Mesendoderm (in vitro differentiated cells): ENCODE data around the gene DCAF8L1.
"Not testable (repeated sequence)": the region's sequence is repeated elsewhere in the genome, so short reads cannot be mapped to it uniquely, and the experiment has no call there.

Experiments used
- DNase-seq: peaks from one replicate; pipeline ENCODE4 v3.0.0; 2013
- H2AK5ac ChIP-seq: 2 replicates; pipeline ENCODE4 v1.6.1; 2013; ENCODE audit warnings: low read length, inconsistent platforms
- H2BK120ac ChIP-seq: 2 replicates; pipeline ENCODE4 v1.6.1; 2013; ENCODE audit warnings: low read depth, mild to moderate bottlenecking, low read length, moderate library complexity, mixed read lengths
- H2BK15ac ChIP-seq: replicated peaks from 2 replicates; pipeline ENCODE4 v1.6.1; 2013; ENCODE audit warnings: low read depth, mild to moderate bottlenecking, moderate library complexity
- H2BK5ac ChIP-seq: 2 replicates; pipeline ENCODE4 v1.6.1; 2013; ENCODE audit warnings: low read length, inconsistent platforms
- H3K18ac ChIP-seq: 2 replicates; pipeline ENCODE4 v1.6.1; 2013; ENCODE audit warnings: mild to moderate bottlenecking, low read length, mixed read lengths
- H3K23ac ChIP-seq: one replicate; pipeline ENCODE4 v1.6.1; 2013; ENCODE audit warnings: low read length
- H3K27ac ChIP-seq: 2 replicates; pipeline ENCODE4 v1.5.1; 2013; ENCODE audit warnings: low read depth, mild to moderate bottlenecking, inconsistent platforms, low read length, moderate library complexity
- H3K27me3 ChIP-seq: 2 replicates; pipeline ENCODE4 v1.6.1; 2013; ENCODE audit warnings: low read length, control low read depth, mild to moderate bottlenecking, inconsistent platforms; ENCODE audit not compliant: insufficient read depth, poor library complexity
- H3K36me3 ChIP-seq: 2 replicates; pipeline ENCODE4 v1.6.1; 2013; ENCODE audit warnings: low read length, inconsistent platforms; ENCODE audit not compliant: control insufficient read depth, insufficient read depth
- H3K4ac ChIP-seq: one replicate; pipeline ENCODE4 v1.6.1; 2013; ENCODE audit warnings: low read depth, mild to moderate bottlenecking, low read length, moderate library complexity
- H3K4me1 ChIP-seq: 2 replicates; pipeline ENCODE4 v1.6.1; 2013; ENCODE audit warnings: low read depth, low read length, inconsistent platforms; ENCODE audit not compliant: control insufficient read depth
- H3K4me2 ChIP-seq: 2 replicates; pipeline ENCODE4 v1.6.1; 2013; ENCODE audit warnings: low read length
- H3K4me3 ChIP-seq: 2 replicates; pipeline ENCODE4 v1.5.1; 2013; ENCODE audit warnings: mild to moderate bottlenecking, low read length
- H3K56ac ChIP-seq: one replicate; pipeline ENCODE4 v1.6.1; 2013; ENCODE audit warnings: low read length
- H3K79me1 ChIP-seq: 2 replicates; pipeline ENCODE4 v1.6.1; 2013; ENCODE audit warnings: low read length, inconsistent platforms
- H3K79me2 ChIP-seq: 2 replicates; pipeline ENCODE4 v1.6.1; 2013; ENCODE audit warnings: mild to moderate bottlenecking, low read length; ENCODE audit not compliant: control insufficient read depth, insufficient read depth
- H3K9ac ChIP-seq: 2 replicates; pipeline ENCODE4 v1.6.1; 2013; ENCODE audit warnings: low read length, inconsistent platforms
- H4K5ac ChIP-seq: one replicate; pipeline ENCODE4 v1.6.1; 2013; ENCODE audit warnings: low read length
- H4K8ac ChIP-seq: one replicate; pipeline ENCODE4 v1.6.1; 2013; ENCODE audit warnings: low read depth, mild to moderate bottlenecking, control low read depth, low read length, moderate library complexity
- WGBS: extraction: QIAGEN DNeasy Blood & Tissue Kit; methylation state at CpG from one replicate; pipeline ENCODE4 v1.1.7; 2013; ENCODE audit warnings: low lambda C conversion rate, missing lambda C conversion rate; ENCODE audit not compliant: insufficient coverage; ENCODE audit errors: extremely low coverage; 5-methylcytosine and 5-hydroxymethylcytosine counted together

DCAF8L1 gene

DNA sequence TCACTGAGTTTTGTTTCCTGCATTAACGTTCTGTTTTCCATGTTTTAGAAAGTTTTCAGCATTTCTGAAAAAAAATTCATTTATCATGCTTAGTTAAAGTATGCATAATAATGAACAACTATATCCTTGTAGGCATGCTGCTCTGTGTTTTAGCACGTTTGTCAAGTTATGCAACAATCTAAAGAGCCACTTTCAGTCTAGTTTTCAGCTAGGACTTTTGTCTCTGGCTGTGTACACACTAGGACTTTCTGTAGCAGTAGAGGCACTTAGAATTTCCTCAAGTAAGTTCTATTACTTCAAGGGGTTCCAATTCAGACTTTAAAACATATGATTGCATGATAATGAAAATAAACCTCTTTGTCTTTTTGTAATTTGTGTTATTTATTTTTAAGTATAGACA is 12.4 kb downstream of the DCAF8L1 start:
- WGBS = no CpG with 5 or more reads among the region's 2 CpGs
- Histone ChIP-seq H3K4me1 (no peaks in the 10 kb centered on the region), H3K27me3 (no peaks in the 10 kb centered on the region), H2BK15ac (no peak overlapping the region), H3K79me1 (no peaks in the 10 kb centered on the region), H4K5ac (no peak overlapping the region), H3K9ac (no peak overlapping the region), H3K56ac (no peak overlapping the region), H3K4me2 (no peak overlapping the region), H3K23ac (no peak overlapping the region), H4K8ac (no peak overlapping the region), H3K4me3 (no peak overlapping the region), H3K79me2 (no peaks in the 10 kb centered on the region), H3K18ac (no peak overlapping the region), H2AK5ac (no peak overlapping the region), H3K27ac (no peak overlapping the region), H3K36me3 (no peaks in the 10 kb centered on the region), H2BK120ac (no peak overlapping the region), H2BK5ac (no peak overlapping the region), H3K4ac (no peak overlapping the region)
- no peak for DNase-seq

- Histone ChIP-seq H3K27me3 (no peaks in the 10 kb centered on the region), H3K9ac (no peak overlapping the region), H3K36me3 (no peaks in the 10 kb centered on the region), H2AK5ac (no peak overlapping the region), H2BK120ac (no peak overlapping the region), H2BK15ac (no peak overlapping the region), H3K4me3 (no peak overlapping the region), H3K23ac (no peak overlapping the region), H4K5ac (no peak overlapping the region), H3K79me1 (no peaks in the 10 kb centered on the region), H3K27ac (no peak overlapping the region), H3K18ac (no peak overlapping the region), H3K4ac (no peak overlapping the region), H3K4me2 (no peak overlapping the region), H3K56ac (no peak overlapping the region), H2BK5ac (no peak overlapping the region), H4K8ac (no peak overlapping the region), H3K4me1 (no peaks in the 10 kb centered on the region), H3K79me2 (no peaks in the 10 kb centered on the region)
- WGBS = no CpG with 5 or more reads among the region's 2 CpGs
- no peak for DNase-seq
Measured at GRCh38 chrX:27968352-27968751, 12.9 kb downstream of the DCAF8L1 start.

DNA sequence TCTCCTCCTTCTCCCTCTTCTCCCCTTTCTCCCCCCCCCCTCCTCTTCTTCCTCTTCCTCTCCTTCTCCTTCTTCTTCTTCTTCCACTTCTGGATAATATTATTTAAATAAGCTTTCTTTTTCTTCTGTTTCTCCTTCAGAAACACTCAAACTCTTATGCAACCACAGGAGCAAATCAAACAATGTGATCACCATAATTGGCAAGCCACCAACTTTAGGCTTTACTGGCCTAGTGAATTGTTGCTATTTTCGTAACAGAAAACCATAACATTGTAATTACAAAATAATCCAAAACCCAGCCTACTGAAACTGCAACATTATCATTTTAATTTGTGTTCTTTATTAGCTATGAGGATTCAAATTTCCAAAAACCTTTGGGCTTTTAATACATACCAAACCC is 14.3 kb downstream of the DCAF8L1 start:
- H2BK15ac ChIP-seq = no peak overlapping the region
- no peaks in the 10 kb centered on the region for H3K36me3 ChIP-seq
- H3K9ac ChIP-seq = no peak overlapping the region
- DNase-seq = no peak
- no peak overlapping the region for H3K4me3 ChIP-seq
- no peaks in the 10 kb centered on the region for H3K27me3 ChIP-seq
- H2BK120ac ChIP-seq = no peak overlapping the region
- no peak overlapping the region for H4K5ac ChIP-seq
- WGBS = no CpG with 5 or more reads among the region's 1 CpG
- no peak overlapping the region for H3K4ac ChIP-seq
- H3K23ac ChIP-seq = no peak overlapping the region
- no peak overlapping the region for H4K8ac ChIP-seq
- H2AK5ac ChIP-seq = no peak overlapping the region
- H3K27ac ChIP-seq = no peak overlapping the region
- no peaks in the 10 kb centered on the region for H3K79me1 ChIP-seq
- no peak overlapping the region for H2BK5ac ChIP-seq
- H3K4me1 ChIP-seq = no peaks in the 10 kb centered on the region
- H3K18ac ChIP-seq = no peak overlapping the region
- no peak overlapping the region for H3K56ac ChIP-seq
- H3K79me2 ChIP-seq = no peaks in the 10 kb centered on the region
- no peak overlapping the region for H3K4me2 ChIP-seq

DNA sequence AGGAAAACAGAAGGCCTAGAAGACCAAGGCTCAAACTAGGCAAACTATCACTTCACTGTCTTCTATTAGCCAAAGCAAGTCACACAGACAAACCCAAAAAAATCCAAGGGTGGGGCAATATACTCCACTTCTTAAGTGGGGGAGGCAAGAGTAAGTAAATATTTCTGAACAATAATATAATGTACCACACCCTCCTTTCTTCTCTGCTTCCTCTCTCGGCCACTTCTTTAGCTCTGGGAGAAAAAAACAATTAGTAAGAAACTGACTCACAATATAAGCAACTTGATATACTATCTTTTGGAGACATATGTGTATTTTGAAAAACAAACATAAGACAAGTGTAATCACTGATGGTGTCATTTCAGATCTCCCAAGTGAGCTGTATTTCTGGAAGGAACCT is 14.8 kb downstream of the DCAF8L1 start:
- no peak overlapping the region for H3K4ac ChIP-seq
- H3K56ac ChIP-seq = no peak overlapping the region
- no peaks in the 10 kb centered on the region for H3K36me3 ChIP-seq
- no peak overlapping the region for H2AK5ac ChIP-seq
- no peaks in the 10 kb centered on the region for H3K79me1 ChIP-seq
- H3K9ac ChIP-seq = no peak overlapping the region
- H3K4me1 ChIP-seq = no peaks in the 10 kb centered on the region
- no CpG with 5 or more reads among the region's 1 CpG for WGBS
- no peak overlapping the region for H2BK5ac ChIP-seq
- no peak overlapping the region for H2BK120ac ChIP-seq
- no peak overlapping the region for H3K4me2 ChIP-seq
- no peak overlapping the region for H4K5ac ChIP-seq
- no peaks in the 10 kb centered on the region for H3K79me2 ChIP-seq
- no peak overlapping the region for H3K23ac ChIP-seq
- no peaks in the 10 kb centered on the region for H3K27me3 ChIP-seq
- H2BK15ac ChIP-seq = no peak overlapping the region
- no peak overlapping the region for H3K4me3 ChIP-seq
- H3K27ac ChIP-seq = no peak overlapping the region
- no peak overlapping the region for H3K18ac ChIP-seq
- no peak for DNase-seq
- H4K8ac ChIP-seq = no peak overlapping the region

- H3K4ac ChIP-seq, H3K36me3 ChIP-seq, H2BK120ac ChIP-seq, H4K8ac ChIP-seq, H2AK5ac ChIP-seq, H3K27me3 ChIP-seq, H3K4me1 ChIP-seq, H3K9ac ChIP-seq, H3K4me2 ChIP-seq, H3K4me3 ChIP-seq, DNase-seq, H2BK15ac ChIP-seq, H3K79me1 ChIP-seq, H3K27ac ChIP-seq, H3K79me2 ChIP-seq, H3K18ac ChIP-seq, H3K56ac ChIP-seq, H4K5ac ChIP-seq, H2BK5ac ChIP-seq, H3K23ac ChIP-seq: not testable (repeated sequence)
- WGBS = no CpG with 5 or more reads among the region's 5 CpGs
Measured at GRCh38 chrX:27965348-27965747, 15.9 kb downstream of the DCAF8L1 start.

DNA sequence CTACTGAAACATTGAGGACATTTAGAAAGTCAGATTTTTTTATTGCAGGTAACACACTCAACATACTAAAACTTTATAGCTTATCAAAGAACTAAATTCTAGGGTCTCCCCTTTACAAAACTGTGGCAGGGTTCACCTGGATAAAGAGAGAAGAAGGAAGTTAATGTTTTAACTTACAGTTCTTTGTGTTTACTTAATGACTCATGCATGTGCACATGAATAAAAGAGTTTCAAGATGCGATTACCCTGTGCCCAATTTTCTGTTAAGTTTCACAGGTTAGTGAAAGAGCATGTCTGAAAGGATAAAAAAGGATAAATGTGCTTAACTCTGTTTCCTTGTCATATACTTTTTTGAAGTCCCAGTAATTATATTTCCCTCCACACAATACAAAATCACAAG is 16.8 kb downstream of the DCAF8L1 start:
- no peak for DNase-seq
- no peak overlapping the region for H2BK15ac ChIP-seq
- no peak overlapping the region for H3K4me3 ChIP-seq
- H3K79me2 ChIP-seq = no peaks in the 10 kb centered on the region
- no peaks in the 10 kb centered on the region for H3K79me1 ChIP-seq
- no peak overlapping the region for H3K23ac ChIP-seq
- no peak overlapping the region for H2AK5ac ChIP-seq
- H3K27ac ChIP-seq = no peak overlapping the region
- H3K9ac ChIP-seq = no peak overlapping the region
- no peak overlapping the region for H3K4me2 ChIP-seq
- no peaks in the 10 kb centered on the region for H3K4me1 ChIP-seq
- H3K56ac ChIP-seq = no peak overlapping the region
- H2BK120ac ChIP-seq = no peak overlapping the region
- no peak overlapping the region for H3K4ac ChIP-seq
- H2BK5ac ChIP-seq = no peak overlapping the region
- H3K27me3 ChIP-seq = no peaks in the 10 kb centered on the region
- H3K18ac ChIP-seq = no peak overlapping the region
- WGBS = no CpG with 5 or more reads among the region's 1 CpG
- no peak overlapping the region for H4K8ac ChIP-seq
- no peak overlapping the region for H4K5ac ChIP-seq
- no peaks in the 10 kb centered on the region for H3K36me3 ChIP-seq
